SK-N-SH (cell line): ENCODE results near the gene PIEZO2.

Source experiments
- FOXM1 ChIP-seq: IDR thresholded peaks from 2 replicates; pipeline ENCODE4 v1.4.0; 2012; ENCODE audit warnings: low read depth, mild to moderate bottlenecking
- GATA2 ChIP-seq: sonication (generic); formaldehyde crosslinking; IDR thresholded peaks from 2 replicates; pipeline ENCODE4 v1.5.0; 2020; ENCODE audit warnings: mild to moderate bottlenecking, missing genetic modification reagents
- JUND ChIP-seq: IDR thresholded peaks from 2 replicates; pipeline ENCODE4 v1.4.0; 2012
- POLR2AphosphoS5 ChIP-seq: IDR thresholded peaks from 2 replicates; pipeline ENCODE4 v1.6.1; 2012; ENCODE audit warnings: low read depth, low read length
- RAD21 ChIP-seq: IDR thresholded peaks from 2 replicates; pipeline ENCODE4 v1.6.1; 2012; ENCODE audit warnings: mild to moderate bottlenecking, low read length
- RXRA ChIP-seq: IDR thresholded peaks from 2 replicates; pipeline ENCODE4 v1.4.0; 2012; ENCODE audit warnings: low read depth, mild to moderate bottlenecking, borderline replicate concordance
- SIN3A ChIP-seq: IDR thresholded peaks from 2 replicates; pipeline ENCODE4 v1.6.1; 2012; ENCODE audit warnings: low read depth, mild to moderate bottlenecking, low read length, moderate library complexity, borderline replicate concordance
- TF ChIP-seq, protein P1 (sequence below): fragments of 200-600 bp; sonication (generic); IDR thresholded peaks from 2 replicates; pipeline ENCODE4 v1.6.1; 2017; ENCODE audit warnings: antibody characterized with exemption, mild to moderate bottlenecking, moderate library complexity
- TF ChIP-seq, protein P2 (sequence below): IDR thresholded peaks from 2 replicates; pipeline ENCODE4 v1.6.1; 2012; ENCODE audit warnings: mild to moderate bottlenecking, low read depth, low read length, moderate library complexity

DNA sequence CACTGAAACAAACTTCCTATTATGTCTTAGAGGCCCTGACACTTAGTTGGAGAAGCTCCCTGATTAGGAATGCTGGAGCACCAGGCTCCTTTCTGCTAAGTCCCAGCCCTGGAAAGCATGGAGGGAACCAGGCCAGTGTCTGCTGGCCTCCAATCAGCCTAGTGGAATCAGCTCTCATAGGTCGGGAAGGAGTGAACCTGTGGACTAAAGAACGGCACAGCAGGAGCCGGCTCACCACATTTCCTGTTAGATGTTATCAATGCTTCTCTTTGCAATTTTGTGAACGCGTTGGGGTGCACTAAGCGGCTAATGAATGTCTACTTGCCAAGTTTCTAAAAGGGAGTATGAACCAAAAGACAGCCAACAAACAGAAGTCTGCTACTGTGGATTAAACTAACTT is 326.9 kb downstream of the PIEZO2 start:
- no peak for TF ChIP-seq GATA2
- TF ChIP-seq, protein P1, sequence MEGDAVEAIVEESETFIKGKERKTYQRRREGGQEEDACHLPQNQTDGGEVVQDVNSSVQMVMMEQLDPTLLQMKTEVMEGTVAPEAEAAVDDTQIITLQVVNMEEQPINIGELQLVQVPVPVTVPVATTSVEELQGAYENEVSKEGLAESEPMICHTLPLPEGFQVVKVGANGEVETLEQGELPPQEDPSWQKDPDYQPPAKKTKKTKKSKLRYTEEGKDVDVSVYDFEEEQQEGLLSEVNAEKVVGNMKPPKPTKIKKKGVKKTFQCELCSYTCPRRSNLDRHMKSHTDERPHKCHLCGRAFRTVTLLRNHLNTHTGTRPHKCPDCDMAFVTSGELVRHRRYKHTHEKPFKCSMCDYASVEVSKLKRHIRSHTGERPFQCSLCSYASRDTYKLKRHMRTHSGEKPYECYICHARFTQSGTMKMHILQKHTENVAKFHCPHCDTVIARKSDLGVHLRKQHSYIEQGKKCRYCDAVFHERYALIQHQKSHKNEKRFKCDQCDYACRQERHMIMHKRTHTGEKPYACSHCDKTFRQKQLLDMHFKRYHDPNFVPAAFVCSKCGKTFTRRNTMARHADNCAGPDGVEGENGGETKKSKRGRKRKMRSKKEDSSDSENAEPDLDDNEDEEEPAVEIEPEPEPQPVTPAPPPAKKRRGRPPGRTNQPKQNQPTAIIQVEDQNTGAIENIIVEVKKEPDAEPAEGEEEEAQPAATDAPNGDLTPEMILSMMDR: no peak
- TF ChIP-seq SIN3A: no peak
- no peak for TF ChIP-seq JUND
- no peak for TF ChIP-seq RXRA
- no peak for TF ChIP-seq RAD21
- no peak for TF ChIP-seq POLR2AphosphoS5
- TF ChIP-seq, protein P2, sequence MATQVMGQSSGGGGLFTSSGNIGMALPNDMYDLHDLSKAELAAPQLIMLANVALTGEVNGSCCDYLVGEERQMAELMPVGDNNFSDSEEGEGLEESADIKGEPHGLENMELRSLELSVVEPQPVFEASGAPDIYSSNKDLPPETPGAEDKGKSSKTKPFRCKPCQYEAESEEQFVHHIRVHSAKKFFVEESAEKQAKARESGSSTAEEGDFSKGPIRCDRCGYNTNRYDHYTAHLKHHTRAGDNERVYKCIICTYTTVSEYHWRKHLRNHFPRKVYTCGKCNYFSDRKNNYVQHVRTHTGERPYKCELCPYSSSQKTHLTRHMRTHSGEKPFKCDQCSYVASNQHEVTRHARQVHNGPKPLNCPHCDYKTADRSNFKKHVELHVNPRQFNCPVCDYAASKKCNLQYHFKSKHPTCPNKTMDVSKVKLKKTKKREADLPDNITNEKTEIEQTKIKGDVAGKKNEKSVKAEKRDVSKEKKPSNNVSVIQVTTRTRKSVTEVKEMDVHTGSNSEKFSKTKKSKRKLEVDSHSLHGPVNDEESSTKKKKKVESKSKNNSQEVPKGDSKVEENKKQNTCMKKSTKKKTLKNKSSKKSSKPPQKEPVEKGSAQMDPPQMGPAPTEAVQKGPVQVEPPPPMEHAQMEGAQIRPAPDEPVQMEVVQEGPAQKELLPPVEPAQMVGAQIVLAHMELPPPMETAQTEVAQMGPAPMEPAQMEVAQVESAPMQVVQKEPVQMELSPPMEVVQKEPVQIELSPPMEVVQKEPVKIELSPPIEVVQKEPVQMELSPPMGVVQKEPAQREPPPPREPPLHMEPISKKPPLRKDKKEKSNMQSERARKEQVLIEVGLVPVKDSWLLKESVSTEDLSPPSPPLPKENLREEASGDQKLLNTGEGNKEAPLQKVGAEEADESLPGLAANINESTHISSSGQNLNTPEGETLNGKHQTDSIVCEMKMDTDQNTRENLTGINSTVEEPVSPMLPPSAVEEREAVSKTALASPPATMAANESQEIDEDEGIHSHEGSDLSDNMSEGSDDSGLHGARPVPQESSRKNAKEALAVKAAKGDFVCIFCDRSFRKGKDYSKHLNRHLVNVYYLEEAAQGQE: no peak
- no peak for TF ChIP-seq FOXM1
